H1 (cell line): ENCODE measurements around the gene H1-8. TPM values are rescaled to one million over a fixed set of nuclear protein-coding genes. Genes with fewer than 3 reads are reported as not detected.

Experiments used
- CTCF ChIA-PET: fragments of 300-600 bp; sonication (Branson Sonifier 250); formaldehyde crosslinking; loops from one replicate; lab custom pipeline; 2021; ENCODE audit not compliant: partially characterized antibody; lab: Charles Lee
- POLR2A ChIA-PET: fragments of 300-600 bp; sonication (Branson Sonifier 250); formaldehyde crosslinking; loops from one replicate; lab custom pipeline; 2021; ENCODE audit warnings: inconsistent platforms; ENCODE audit not compliant: partially characterized antibody; lab: Charles Lee
- DNase-seq, 2 experiments: peaks; one replicate each; pipeline versions ENCODE4 v3.0.0 to v3.0.0-alpha.2; 2010 to 2022; ENCODE audit warnings: low spot score in 2 of 2, low read depth in 1 of 2, mixed read lengths in 1 of 2
- FAIRE-seq: peaks from 2 replicates; lab custom pipeline; 2011; peaks lifted over from hg19 to GRCh38; lab: Jason Lieb, UNC
- H2AFZ ChIP-seq: 2 replicates; pipeline ENCODE4 v1.8.1; 2012; ENCODE audit warnings: low read length, inconsistent platforms
- H2AK5ac ChIP-seq: 2 replicates; pipeline ENCODE4 v1.6.1; 2013; ENCODE audit warnings: low read depth, low read length
- H2BK120ac ChIP-seq: replicated peaks from 2 replicates; pipeline ENCODE3; 2013; ENCODE audit warnings: low read depth, low read length, inconsistent platforms
- H2BK12ac ChIP-seq: 2 replicates; pipeline ENCODE4 v1.6.1; 2013; ENCODE audit warnings: low read depth, low read length
- H2BK15ac ChIP-seq: 2 replicates; pipeline ENCODE4 v1.6.1; 2013; ENCODE audit warnings: low read length
- H2BK20ac ChIP-seq: 2 replicates; pipeline ENCODE4 v1.6.1; 2013; ENCODE audit warnings: low read length
- H2BK5ac ChIP-seq: 2 replicates; pipeline ENCODE4 v1.6.1; 2013; ENCODE audit warnings: low read depth, low read length
- H3K14ac ChIP-seq: 2 replicates; pipeline ENCODE4 v1.6.1; 2013; ENCODE audit warnings: inconsistent platforms; ENCODE audit not compliant: insufficient read length
- H3K18ac ChIP-seq: 2 replicates; pipeline ENCODE4 v1.6.1; 2013; ENCODE audit warnings: low read length; ENCODE audit errors: extremely low read depth
- H3K23ac ChIP-seq: 2 replicates; pipeline ENCODE4 v1.6.1; 2013; ENCODE audit warnings: inconsistent platforms; ENCODE audit not compliant: insufficient read length
- H3K23me2 ChIP-seq: 2 replicates; pipeline ENCODE4 v1.6.1; 2013; ENCODE audit warnings: low read depth, low read length
- H3K27ac ChIP-seq: 2 replicates; pipeline ENCODE4 v1.6.1; 2011; ENCODE audit warnings: low read depth, low read length, inconsistent platforms
- H3K27me3 ChIP-seq, 4 experiments: replicated peaks in 1 of 4; 1 replicate in 1 of 4; 2 replicates in 3 of 4; pipeline versions ENCODE4 v1.6.1 to v1.8.1; 2011 to 2013; ENCODE audit warnings: low read length in 3 of 4, mild to moderate bottlenecking in 3 of 4, inconsistent platforms in 2 of 4, mixed read lengths in 2 of 4, moderate library complexity in 1 of 4; ENCODE audit not compliant: control insufficient read depth in 3 of 4, insufficient read depth in 3 of 4; ENCODE audit errors: extremely low read depth in 1 of 4
- H3K36me3 ChIP-seq, 4 experiments: 2 replicates each; pipeline versions ENCODE4 v1.6.1 to v1.8.1; 2011 to 2013; ENCODE audit warnings: mild to moderate bottlenecking in 4 of 4, low read length in 3 of 4, moderate library complexity in 2 of 4, control low read depth in 1 of 4, inconsistent platforms in 1 of 4; ENCODE audit not compliant: insufficient read depth in 4 of 4, control insufficient read depth in 2 of 4
- H3K4ac ChIP-seq: replicated peaks from 2 replicates; pipeline ENCODE3; 2013; ENCODE audit warnings: low read length, low read depth, mixed read lengths, inconsistent platforms; ENCODE audit not compliant: insufficient read length
- H3K4me1 ChIP-seq, 4 experiments: replicated peaks in 1 of 4; 1 replicate in 1 of 4; 2 replicates in 3 of 4; pipeline versions ENCODE4 v1.6.1 to v1.8.1; 2011 to 2013; ENCODE audit warnings: low read length in 3 of 4, inconsistent platforms in 2 of 4, mixed read lengths in 1 of 4; ENCODE audit not compliant: insufficient read depth in 4 of 4, control insufficient read depth in 3 of 4
- H3K4me2 ChIP-seq, 2 experiments: 2 replicates each; pipeline versions ENCODE4 v1.6.1 to v1.8.1; 2011 to 2013; ENCODE audit warnings: low read depth in 2 of 2, low read length in 2 of 2, control low read depth in 1 of 2, inconsistent platforms in 1 of 2, mild to moderate bottlenecking in 1 of 2; ENCODE audit not compliant: insufficient read depth in 1 of 2
- H3K4me3 ChIP-seq, 4 experiments: fragments of 200-600, 300-600 bp in 1 of 4; sonication (generic), shearing (Covaris generic), sonication (Bioruptor Twin) in 1 of 4; 2 replicates each; pipeline versions ENCODE4 v1.5.1 to v1.8.1; 2011 to 2016; ENCODE audit warnings: low read length in 4 of 4, low read depth in 3 of 4, control low read depth in 2 of 4, inconsistent platforms in 2 of 4, mild to moderate bottlenecking in 2 of 4, mixed read lengths in 1 of 4, moderate library complexity in 1 of 4; ENCODE audit not compliant: insufficient read depth in 2 of 4; ENCODE audit errors: extremely low read depth in 1 of 4
- H3K56ac ChIP-seq: replicated peaks from 2 replicates; pipeline ENCODE3; 2013; ENCODE audit warnings: low read depth, mild to moderate bottlenecking, mixed read lengths, low read length, inconsistent platforms; ENCODE audit not compliant: insufficient read length
- H3K79me1 ChIP-seq: 2 replicates; pipeline ENCODE4 v1.6.1; 2013; ENCODE audit warnings: low read depth, low read length, control low read depth
- H3K79me2 ChIP-seq, 2 experiments: 2 replicates each; pipeline versions ENCODE4 v1.6.1 to v1.8.1; 2012 to 2013; ENCODE audit warnings: low read length in 2 of 2, mild to moderate bottlenecking in 2 of 2, inconsistent platforms in 1 of 2; ENCODE audit not compliant: insufficient read depth in 2 of 2, control insufficient read depth in 1 of 2
- H3K9ac ChIP-seq, 4 experiments: replicated peaks in 1 of 4; 1 replicate in 1 of 4; 2 replicates in 3 of 4; pipeline versions ENCODE4 v1.6.1 to v1.8.1; 2011 to 2013; ENCODE audit warnings: low read depth in 3 of 4, low read length in 3 of 4, control low read depth in 2 of 4, mild to moderate bottlenecking in 2 of 4, moderate library complexity in 2 of 4, inconsistent platforms in 1 of 4; ENCODE audit errors: extremely low read depth in 1 of 4
- H3K9me3 ChIP-seq, 2 experiments: 2 replicates each; pipeline versions ENCODE4 v1.6.1 to v1.8.1; 2012 to 2013; ENCODE audit warnings: mild to moderate bottlenecking in 2 of 2, moderate library complexity in 2 of 2, control low read depth in 1 of 2, inconsistent platforms in 1 of 2, low read depth in 1 of 2, low read length in 1 of 2, mixed read lengths in 1 of 2; ENCODE audit not compliant: insufficient read depth in 2 of 2
- H4K20me1 ChIP-seq, 2 experiments: replicated peaks in 1 of 2; 2 replicates each; pipeline versions ENCODE3 to v1.8.1; 2011 to 2013; ENCODE audit warnings: inconsistent platforms in 2 of 2, low read length in 2 of 2, mild to moderate bottlenecking in 1 of 2; ENCODE audit not compliant: insufficient read depth in 2 of 2, control insufficient read depth in 1 of 2
- H4K5ac ChIP-seq: 2 replicates; pipeline ENCODE4 v1.6.1; 2013; ENCODE audit warnings: low read length, low read depth, mixed read lengths, inconsistent platforms; ENCODE audit not compliant: insufficient read length
- H4K8ac ChIP-seq: 2 replicates; pipeline ENCODE4 v1.8.0; 2013; ENCODE audit warnings: mild to moderate bottlenecking, moderate library complexity, low read length, inconsistent platforms; ENCODE audit not compliant: insufficient read depth; ENCODE audit errors: extremely low read depth
- H4K91ac ChIP-seq: replicated peaks from 2 replicates; pipeline ENCODE3; 2013; ENCODE audit warnings: low read length, mixed read lengths, inconsistent platforms; ENCODE audit not compliant: insufficient read length
- BCL11A ChIP-seq, 2 experiments: IDR thresholded peaks; one replicate each; pipeline ENCODE4 v1.6.1; 2011; ENCODE audit warnings: low read depth in 2 of 2, low read length in 2 of 2, mild to moderate bottlenecking in 2 of 2
- SUZ12 ChIP-seq: fragments of 200-600 bp; sonication (generic); IDR thresholded peaks from 2 replicates; pipeline ENCODE4 v1.6.1; 2012; ENCODE audit warnings: mild to moderate bottlenecking, inconsistent platforms, low read length, moderate library complexity, mixed read lengths
- TCF12 ChIP-seq: IDR thresholded peaks from 2 replicates; pipeline ENCODE4 v1.6.1; 2011; ENCODE audit warnings: low read depth, mild to moderate bottlenecking, low read length
- WGBS, 2 experiments: shearing (Covaris generic) in 1 of 2; methylation state at CpG; one replicate each; pipeline versions ENCODE4 v1.1.6 to v1.1.7; 2013 to 2015; ENCODE audit warnings: low lambda C conversion rate in 2 of 2, mixed read lengths in 2 of 2, inconsistent platforms in 1 of 2, low coverage in 1 of 2, missing lambda C conversion rate in 1 of 2; ENCODE audit not compliant: insufficient replicate concordance in 2 of 2, insufficient coverage in 1 of 2, insufficient read length in 1 of 2; ENCODE audit errors: extremely low coverage in 1 of 2, missing lambda C conversion rate in 1 of 2; 5-methylcytosine and 5-hydroxymethylcytosine counted together
- polyA plus RNA-seq, 7 experiments: library from polyadenylated mRNA; depleted of rRNA in 3 of 7; stranded (reverse) in 5 of 7; unstranded in 2 of 7; fragments of >200 nt in 5 of 7; fragments of 200-250 nt in 2 of 7; gene quantifications; 1 replicate in 5 of 7; 2 replicates in 1 of 7; 4 replicates in 1 of 7; pipeline versions ENCODE4 v1.2.1 to v1.2.3, GENCODE V29; 2011 to 2013; ENCODE audit warnings: missing spikeins in 2 of 7, mixed read lengths in 2 of 7
- total RNA-seq: library from RNA; stranded (reverse); fragmentation: NEBNext Ultra II Directional; extraction: Animal tissue kit (Norgen Biotek cat#: 25700); gene quantifications from 2 replicates; pipeline ENCODE4 v1.2.1, GENCODE V29; 2021

Gene H1-8
- total and polyA plus RNA-seq, 2 of the 8 experiments (the other 6 are each of a cell fraction or from before 2014, with no cell fraction given) = not detected

GRCh38 chr3:129562803-129563202, 19.8 kb downstream of the H1-8 start:
- Histone ChIP-seq H4K91ac (no peak overlapping the region), H3K79me1 (no peaks in the 10 kb centered on the region), H3K27me3 (no peaks in the 10 kb centered on the region), H3K56ac (no peak overlapping the region), H3K4me3 (no peak overlapping the region), H2BK12ac (peak overlapping the region; percentile 27; the same call in 1 of the 2 replicates), H3K27ac (no peak overlapping the region), H3K4me1 (peaks cover 0 to 4% (median under 1%) of the 10 kb centered on the region in 4 experiments; a peak in 3 of 7 replicates), H2BK5ac (no peak overlapping the region), H2BK15ac (no peak overlapping the region), H3K4ac (no peak overlapping the region), H3K18ac (no peak overlapping the region), H2AFZ (no peak overlapping the region), H3K14ac (no peak overlapping the region), H4K8ac (no peak overlapping the region), H4K5ac (no peak overlapping the region), H3K23ac (no peak overlapping the region), H3K9me3 (no peaks in the 10 kb centered on the region), H3K9ac (no peak overlapping the region), H3K23me2 (no peaks in the 10 kb centered on the region), H3K79me2 (no peaks in the 10 kb centered on the region), H2AK5ac (no peak overlapping the region), H2BK20ac (no peak overlapping the region), H3K36me3 (no peaks in the 10 kb centered on the region; a peak in 1 of 8 replicates), H2BK120ac (no peak overlapping the region), H3K4me2 (no peak overlapping the region), H4K20me1 (no peaks in the 10 kb centered on the region)
- TF ChIP-seq TCF12 = no peak
- TF ChIP-seq BCL11A (IDR thresholded peaks at IDR 0.05; ENCODE audit: low read depth in 2 of 2, low read length in 2 of 2) = no peak
- no peak for TF ChIP-seq SUZ12
- ChIA-PET CTCF (interaction anchor here (1.3 to 1.6 kb wide), 3 partner anchors 10 to 73 kb away, joined by 3 to 6 read pairs (median 4); partner anchors contain the start of gene PLXND1), POLR2A (interaction anchor here (1.3 kb wide), 1 partner anchor 36 kb away, joined by 3 read pairs; no protein-coding TSS in a partner anchor)
- 93% methylated on average over 16 of the region's 19 CpGs; no CpG with 5 or more reads in 1 of the 2 experiments for WGBS, 2 experiments
- no peak for FAIRE-seq
- no peak for DNase-seq
